ENCODE results near the gene CTSS. TPM values are rescaled to one million over a fixed set of nuclear protein-coding genes. Genes with fewer than 3 reads are reported as not detected.

CTSS gene
- total and polyA plus RNA-seq, 2 donors (not counting 1 experiment from before 2014, with no cell fraction given), result 2.6 to 2.8 TPM

DNA sequence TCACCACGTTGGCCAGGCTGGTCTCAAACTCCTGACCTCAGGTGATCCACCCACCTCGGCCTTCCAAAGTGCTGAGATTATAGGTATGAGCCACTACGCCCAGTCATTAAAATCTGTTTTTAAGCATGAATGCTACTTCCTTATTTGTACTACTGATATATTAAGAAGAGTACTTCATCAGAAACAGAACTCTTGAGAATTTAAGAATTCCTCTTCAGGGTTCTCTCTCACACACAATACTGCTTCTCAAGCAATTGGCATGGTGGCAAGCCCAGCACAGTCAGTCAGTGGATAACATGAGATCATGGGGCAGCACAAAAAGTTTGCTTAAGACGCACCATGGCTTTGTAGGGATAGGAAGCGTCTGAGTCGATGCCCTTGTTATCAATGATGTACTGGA is 14.1 kb downstream of the CTSS start:
- TF ChIP-seq, protein P1, sequence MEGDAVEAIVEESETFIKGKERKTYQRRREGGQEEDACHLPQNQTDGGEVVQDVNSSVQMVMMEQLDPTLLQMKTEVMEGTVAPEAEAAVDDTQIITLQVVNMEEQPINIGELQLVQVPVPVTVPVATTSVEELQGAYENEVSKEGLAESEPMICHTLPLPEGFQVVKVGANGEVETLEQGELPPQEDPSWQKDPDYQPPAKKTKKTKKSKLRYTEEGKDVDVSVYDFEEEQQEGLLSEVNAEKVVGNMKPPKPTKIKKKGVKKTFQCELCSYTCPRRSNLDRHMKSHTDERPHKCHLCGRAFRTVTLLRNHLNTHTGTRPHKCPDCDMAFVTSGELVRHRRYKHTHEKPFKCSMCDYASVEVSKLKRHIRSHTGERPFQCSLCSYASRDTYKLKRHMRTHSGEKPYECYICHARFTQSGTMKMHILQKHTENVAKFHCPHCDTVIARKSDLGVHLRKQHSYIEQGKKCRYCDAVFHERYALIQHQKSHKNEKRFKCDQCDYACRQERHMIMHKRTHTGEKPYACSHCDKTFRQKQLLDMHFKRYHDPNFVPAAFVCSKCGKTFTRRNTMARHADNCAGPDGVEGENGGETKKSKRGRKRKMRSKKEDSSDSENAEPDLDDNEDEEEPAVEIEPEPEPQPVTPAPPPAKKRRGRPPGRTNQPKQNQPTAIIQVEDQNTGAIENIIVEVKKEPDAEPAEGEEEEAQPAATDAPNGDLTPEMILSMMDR (conservative IDR thresholded peaks at IDR 0.05 in 1 of 2, IDR thresholded peaks at IDR 0.05 in 1 of 2; ENCODE audit: low read depth in 1 of 2, low read length in 2 of 2), result no peak
- TF ChIP-seq EZH2 (IDR thresholded peaks at IDR 0.05; ENCODE audit: low read length, missing control alignments), result no peak
- Histone ChIP-seq H3K4me1 (ENCODE audit: control insufficient read depth, extremely low read depth, insufficient read depth, low read length) (no peaks in the 10 kb centered on the region), H3K36me3 (ENCODE audit: control insufficient read depth, insufficient read depth, low read length) (no peaks in the 10 kb centered on the region), H3K4me2 (ENCODE audit: extremely low read depth, insufficient read depth, low read length) (no peak overlapping the region), H3K27me3 (ENCODE audit: control insufficient read depth, insufficient read depth, low read length) (no peaks in the 10 kb centered on the region), H2AFZ (ENCODE audit: low read length) (no peak overlapping the region), H3K9ac (ENCODE audit: insufficient read depth, low read length) (no peak overlapping the region), H3K4me3 (replicated peaks in 1 of 4; ENCODE audit: control extremely low read depth in 1 of 4, insufficient read depth in 1 of 4, low read depth in 3 of 4, low read length in 4 of 4) (no peak overlapping the region), H4K20me1 (ENCODE audit: control insufficient read depth, extremely low read depth, insufficient read depth, low read length) (no peaks in the 10 kb centered on the region), H3K9me3 (ENCODE audit: control insufficient read depth, insufficient read depth, low read depth, low read length) (no peaks in the 10 kb centered on the region), H3K79me2 (ENCODE audit: control insufficient read depth, insufficient read depth, low read length) (no peaks in the 10 kb centered on the region), H3K27ac (ENCODE audit: insufficient read depth, low read length) (no peak overlapping the region)
- DNase-seq (ENCODE audit: low read depth in 2 of 2), result no peak

DNA sequence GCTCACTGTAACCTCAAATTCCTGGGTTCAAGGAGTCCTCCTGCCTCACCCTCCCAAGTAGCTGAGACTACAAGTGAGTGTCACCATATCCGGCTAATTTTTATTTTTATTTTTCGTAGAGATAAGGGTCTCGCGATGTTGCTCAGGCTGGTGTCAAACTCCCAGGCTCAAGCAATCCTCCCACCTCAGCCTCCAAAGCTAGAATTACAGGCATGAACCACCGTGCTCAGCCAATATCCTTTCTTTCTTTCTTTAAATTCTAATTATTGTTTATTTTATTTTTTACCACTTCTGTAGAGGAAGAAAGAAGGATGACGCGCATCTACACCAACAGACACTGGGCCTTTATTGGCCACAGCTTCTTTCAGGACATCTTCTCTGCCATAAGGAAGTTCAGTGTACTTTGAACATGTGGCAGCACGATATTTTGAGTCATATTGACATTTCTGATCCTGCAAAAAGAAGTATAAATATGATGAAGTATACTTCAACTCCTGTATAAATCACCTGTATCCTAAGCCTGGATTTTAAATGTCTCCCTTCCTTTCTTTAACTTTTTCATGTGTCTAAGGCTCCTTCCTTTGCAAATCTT is 15.8 kb downstream of the CTSS start:
- no peaks in the 10 kb centered on the region for H4K20me1 ChIP-seq (ENCODE audit: control insufficient read depth, extremely low read depth, insufficient read depth, low read length)
- H3K9me3 ChIP-seq (ENCODE audit: control insufficient read depth, insufficient read depth, low read depth, low read length), result no peaks in the 10 kb centered on the region

DNA sequence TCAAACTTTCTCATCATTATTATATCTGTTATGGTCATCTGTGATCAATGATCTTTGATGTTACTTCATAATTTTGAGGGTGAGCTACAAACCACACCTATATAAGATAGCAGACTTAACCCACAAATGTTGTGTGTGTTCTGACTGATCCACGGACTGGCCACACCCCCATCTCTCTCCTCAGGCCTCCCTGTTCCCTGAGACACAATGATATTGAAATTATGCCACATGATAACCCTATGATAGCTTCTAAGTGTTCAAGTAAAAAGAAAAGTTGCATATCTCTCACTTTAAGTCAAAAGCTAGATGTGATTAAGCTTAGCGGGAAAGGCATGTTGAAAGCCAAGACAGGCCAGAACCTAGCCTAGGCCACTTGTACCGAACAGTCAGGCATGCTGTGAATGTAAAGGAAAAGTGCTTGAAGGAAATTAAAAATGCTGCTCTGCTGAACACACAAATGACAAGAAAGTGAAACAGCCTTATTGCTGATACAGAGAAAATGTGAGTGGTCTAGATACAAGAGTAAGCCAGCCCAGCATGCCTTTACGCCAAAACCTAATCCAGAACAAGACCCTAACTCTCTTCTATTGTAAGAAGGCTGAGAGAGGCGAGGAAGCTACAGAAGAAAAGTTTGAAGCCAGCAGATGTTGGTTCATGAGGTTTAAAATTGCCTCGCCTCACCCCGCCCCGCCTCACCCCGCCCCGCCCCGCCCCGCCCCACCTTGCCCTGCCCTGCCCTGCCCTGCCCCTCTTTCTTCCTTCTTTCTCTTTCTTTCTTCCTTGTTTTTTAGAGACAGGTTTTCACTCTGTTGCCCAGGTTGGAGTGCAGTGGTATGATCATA is 16.5 kb downstream of the CTSS start:
- TF ChIP-seq, protein P1 (conservative IDR thresholded peaks at IDR 0.05 in 1 of 2, IDR thresholded peaks at IDR 0.05 in 1 of 2; ENCODE audit: low read depth in 1 of 2, low read length in 2 of 2), result no peak
- no peak for TF ChIP-seq EZH2 (IDR thresholded peaks at IDR 0.05; ENCODE audit: low read length, missing control alignments)
- no peak overlapping the region for H2AFZ ChIP-seq (ENCODE audit: low read length)
- no peaks in the 10 kb centered on the region for H3K9me3 ChIP-seq (ENCODE audit: control insufficient read depth, insufficient read depth, low read depth, low read length)
- no peaks in the 10 kb centered on the region for H4K20me1 ChIP-seq (ENCODE audit: control insufficient read depth, extremely low read depth, insufficient read depth, low read length)
- no peak overlapping the region for H3K4me3 ChIP-seq (replicated peaks in 1 of 4; ENCODE audit: control extremely low read depth in 1 of 4, insufficient read depth in 1 of 4, low read depth in 3 of 4, low read length in 4 of 4)
- H3K27me3 ChIP-seq (ENCODE audit: control insufficient read depth, insufficient read depth, low read length), result no peaks in the 10 kb centered on the region
- H3K9ac ChIP-seq (ENCODE audit: insufficient read depth, low read length), result no peak overlapping the region
- H3K4me2 ChIP-seq (ENCODE audit: extremely low read depth, insufficient read depth, low read length), result no peak overlapping the region
- DNase-seq (ENCODE audit: low read depth in 2 of 2), result no peak
- H3K79me2 ChIP-seq (ENCODE audit: control insufficient read depth, insufficient read depth, low read length), result no peaks in the 10 kb centered on the region
- H3K36me3 ChIP-seq (ENCODE audit: control insufficient read depth, insufficient read depth, low read length), result no peaks in the 10 kb centered on the region
- no peak overlapping the region for H3K27ac ChIP-seq (ENCODE audit: insufficient read depth, low read length)
- no peaks in the 10 kb centered on the region for H3K4me1 ChIP-seq (ENCODE audit: control insufficient read depth, extremely low read depth, insufficient read depth, low read length)

More for the DNA sequence above, 15.8 kb downstream of the CTSS start:
- H3K27me3 ChIP-seq (ENCODE audit: control insufficient read depth, insufficient read depth, low read length), result no peaks in the 10 kb centered on the region
- no peak overlapping the region for H3K27ac ChIP-seq (ENCODE audit: insufficient read depth, low read length)
- no peak overlapping the region for H3K9ac ChIP-seq (ENCODE audit: insufficient read depth, low read length)
- H3K79me2 ChIP-seq (ENCODE audit: control insufficient read depth, insufficient read depth, low read length), result no peaks in the 10 kb centered on the region
- no peak overlapping the region for H3K4me2 ChIP-seq (ENCODE audit: extremely low read depth, insufficient read depth, low read length)
- no peak overlapping the region for H3K4me3 ChIP-seq (replicated peaks in 1 of 4; ENCODE audit: control extremely low read depth in 1 of 4, insufficient read depth in 1 of 4, low read depth in 3 of 4, low read length in 4 of 4)
- H2AFZ ChIP-seq (ENCODE audit: low read length), result no peak overlapping the region
- H3K4me1 ChIP-seq (ENCODE audit: control insufficient read depth, extremely low read depth, insufficient read depth, low read length), result no peaks in the 10 kb centered on the region
- H3K36me3 ChIP-seq (ENCODE audit: control insufficient read depth, insufficient read depth, low read length), result no peaks in the 10 kb centered on the region
- no peak for TF ChIP-seq EZH2 (IDR thresholded peaks at IDR 0.05; ENCODE audit: low read length, missing control alignments)
- TF ChIP-seq, protein P1 (conservative IDR thresholded peaks at IDR 0.05 in 1 of 2, IDR thresholded peaks at IDR 0.05 in 1 of 2; ENCODE audit: low read depth in 1 of 2, low read length in 2 of 2), result no peak
- DNase-seq (ENCODE audit: low read depth in 2 of 2), result no peak

Data from fibroblast of lung (primary cell).